Forelimb muscle (tissue), 1 donor: Measurements from ENCODE around the gene GALNT4. TPM values are rescaled to one million over a fixed set of nuclear protein-coding genes. Genes with fewer than 3 reads are reported as not detected.

ENCODE experiments used
- DNase-seq: peaks from one replicate; pipeline ENCODE4 v3.0.0-alpha.2; 2013; ENCODE audit warnings: low read depth
- polyA plus RNA-seq: library from polyadenylated mRNA; unstranded; fragments of 120-200 nt; gene quantifications from one replicate; pipeline ENCODE4 v1.2.1, GENCODE V29; 2013; ENCODE audit not compliant: insufficient read length

GALNT4 gene
- polyA plus RNA-seq, 1 donor: 2.9 TPM

DNA sequence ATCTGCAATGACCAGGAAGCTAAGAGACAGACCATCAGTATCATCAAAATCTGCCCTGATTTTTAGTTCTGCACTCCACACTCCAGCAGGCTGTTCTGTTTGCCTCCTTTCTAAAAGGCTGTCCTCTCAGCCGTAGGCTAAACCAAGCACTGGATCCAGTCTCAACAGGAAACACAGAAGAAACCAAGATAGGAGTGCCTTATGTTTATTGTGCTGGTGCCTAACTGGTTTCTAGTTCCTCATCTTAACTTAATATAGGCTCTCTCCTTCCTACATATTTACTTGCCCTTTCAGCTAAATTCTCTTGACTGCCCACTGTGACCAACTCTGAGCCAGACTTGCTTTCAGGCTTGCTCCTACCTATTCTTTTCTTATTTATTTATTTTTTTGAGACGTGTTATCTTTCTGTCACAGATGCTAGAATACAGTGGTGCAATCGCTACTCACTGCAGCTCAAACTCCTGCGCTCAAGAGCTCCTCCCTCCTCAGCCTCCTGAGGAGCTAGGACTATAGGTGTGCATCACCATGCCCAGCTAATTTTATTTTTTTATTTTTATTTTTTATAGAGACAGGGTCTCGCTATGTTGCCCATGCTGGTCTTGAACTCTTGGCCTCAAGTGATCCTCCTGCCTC, 30.8 kb downstream of the GALNT4 start:
- DNase-seq: no peak

DNA sequence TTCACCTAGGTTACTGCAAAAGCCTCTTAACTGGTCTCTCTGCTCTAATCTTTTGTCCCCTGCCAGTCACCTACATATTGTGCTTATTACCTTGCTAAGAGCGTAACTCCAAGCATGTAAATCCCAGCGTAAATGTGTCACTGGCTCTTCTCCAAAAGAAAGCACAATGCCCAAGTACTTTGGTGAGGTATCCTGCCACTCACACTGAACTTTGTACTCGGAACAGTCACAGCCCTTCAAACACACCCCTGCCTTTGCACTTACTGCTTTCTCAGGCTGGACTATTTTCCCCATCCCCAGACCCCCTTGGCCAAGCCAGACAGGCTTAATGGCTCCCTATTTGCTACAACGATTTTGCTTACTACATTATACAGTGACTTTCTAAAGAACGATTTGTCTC, 31.7 kb downstream of the GALNT4 start:
- no peak for DNase-seq

DNA sequence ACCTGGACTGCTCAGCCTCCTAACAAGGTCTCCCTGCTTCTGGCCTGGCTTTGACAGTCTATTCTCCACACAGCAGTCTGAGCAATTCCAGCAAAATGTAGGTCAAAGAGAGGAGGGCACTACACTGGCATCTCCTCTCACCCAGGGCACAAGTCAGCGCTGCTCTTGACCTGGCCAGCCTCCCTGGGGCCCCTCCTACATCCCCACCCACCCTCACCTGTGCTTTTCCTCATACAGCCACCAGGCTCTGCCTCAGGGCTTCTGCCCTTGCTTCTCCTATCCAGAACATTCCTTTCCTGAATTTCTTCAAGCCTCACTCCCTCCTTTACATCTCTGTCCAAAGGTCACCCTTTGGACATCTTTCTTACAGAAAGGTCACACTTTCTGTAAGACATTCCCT, 33.7 kb downstream of the GALNT4 start:
- DNase-seq: no peak

DNA sequence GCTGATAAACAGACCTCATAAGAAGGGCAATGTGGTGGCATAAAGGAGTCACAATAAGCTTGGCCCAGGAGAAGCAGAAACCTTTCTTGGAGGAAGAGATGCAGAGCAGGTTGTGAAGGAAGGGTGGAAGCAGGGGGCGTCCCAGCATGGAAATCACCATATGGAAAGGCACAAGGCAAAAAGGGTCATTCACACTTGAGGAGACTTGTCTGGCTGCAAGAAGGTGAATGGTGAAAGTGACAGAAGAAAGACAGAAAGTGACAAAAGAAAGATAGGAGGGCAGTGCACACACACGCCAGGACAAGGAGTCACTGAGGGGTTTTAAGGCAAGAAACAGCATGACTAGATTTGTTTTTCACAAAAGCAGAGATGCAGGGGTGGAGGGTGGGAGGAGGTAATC, 38.3 kb downstream of the GALNT4 start:
- no peak for DNase-seq

DNA sequence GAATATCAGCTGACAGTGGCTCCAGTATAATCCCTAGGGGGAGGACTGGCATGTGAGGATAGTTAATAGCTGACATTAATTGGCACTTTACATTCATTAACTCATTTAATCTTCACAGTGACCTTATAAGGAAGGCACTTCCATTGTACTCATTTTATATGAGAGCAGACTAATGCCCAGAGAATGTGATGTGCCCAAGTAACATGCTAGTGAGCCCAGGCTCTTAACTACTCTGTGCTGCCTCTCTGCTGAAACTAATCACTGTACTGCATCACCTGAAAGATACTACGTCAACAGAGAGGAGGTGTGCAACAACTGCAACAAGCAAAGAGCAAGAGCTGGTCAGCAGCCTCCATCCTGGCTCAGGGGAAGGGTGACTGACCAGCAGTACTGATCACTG, 40.1 kb downstream of the GALNT4 start:
- no peak for DNase-seq

DNA sequence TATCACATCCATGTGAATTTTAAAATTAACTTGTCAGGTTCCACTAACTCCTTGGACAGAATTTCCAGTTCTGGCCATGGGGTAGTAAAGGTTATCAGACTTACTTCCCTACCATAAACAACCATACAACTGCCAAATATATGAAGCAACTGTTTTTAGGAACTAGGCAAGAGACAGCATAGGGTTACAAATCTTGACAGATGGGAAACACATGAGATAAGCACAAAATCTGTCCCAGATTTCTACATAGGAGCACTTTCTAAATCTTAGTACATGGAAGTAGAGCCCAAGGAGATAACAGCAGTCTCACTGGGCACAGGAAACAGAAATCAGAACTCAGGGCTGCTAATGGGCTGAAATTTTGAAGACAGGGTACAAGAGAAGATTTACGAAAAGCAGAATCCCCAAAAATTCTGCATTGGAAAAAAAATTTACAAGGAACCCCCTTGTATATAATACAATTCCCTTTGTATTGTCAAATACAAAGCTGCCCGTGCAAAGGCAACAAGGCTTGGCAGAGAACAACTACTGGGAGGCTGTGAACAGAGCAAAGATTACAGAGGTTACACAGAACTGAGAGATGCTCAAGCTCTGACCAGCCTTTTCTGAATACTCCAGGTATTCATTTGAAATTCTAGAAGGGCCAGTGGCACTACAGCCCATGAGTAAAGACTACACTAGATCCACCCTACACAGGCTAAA, 43.2 kb downstream of the GALNT4 start:
- no peak for DNase-seq

DNA sequence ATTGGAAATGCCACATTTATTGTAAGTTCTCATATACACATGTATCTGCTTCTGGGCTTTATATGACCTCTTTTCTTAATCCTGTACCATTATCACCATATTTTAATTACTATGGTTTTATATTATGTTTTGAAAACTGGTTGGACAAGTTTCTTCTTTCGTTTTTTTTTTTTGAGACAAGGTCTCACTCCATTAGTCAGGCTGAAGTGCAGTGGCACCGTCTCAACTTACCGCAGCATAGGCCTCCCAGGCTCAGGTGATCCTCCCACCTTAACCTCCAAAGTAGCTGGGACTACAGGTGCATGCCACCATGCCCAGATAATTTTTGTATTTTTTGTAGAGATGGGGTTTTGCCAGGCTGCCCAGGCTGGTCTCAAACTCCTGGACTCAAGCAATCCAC, 44.6 kb downstream of the GALNT4 start:
- no peak for DNase-seq

DNA sequence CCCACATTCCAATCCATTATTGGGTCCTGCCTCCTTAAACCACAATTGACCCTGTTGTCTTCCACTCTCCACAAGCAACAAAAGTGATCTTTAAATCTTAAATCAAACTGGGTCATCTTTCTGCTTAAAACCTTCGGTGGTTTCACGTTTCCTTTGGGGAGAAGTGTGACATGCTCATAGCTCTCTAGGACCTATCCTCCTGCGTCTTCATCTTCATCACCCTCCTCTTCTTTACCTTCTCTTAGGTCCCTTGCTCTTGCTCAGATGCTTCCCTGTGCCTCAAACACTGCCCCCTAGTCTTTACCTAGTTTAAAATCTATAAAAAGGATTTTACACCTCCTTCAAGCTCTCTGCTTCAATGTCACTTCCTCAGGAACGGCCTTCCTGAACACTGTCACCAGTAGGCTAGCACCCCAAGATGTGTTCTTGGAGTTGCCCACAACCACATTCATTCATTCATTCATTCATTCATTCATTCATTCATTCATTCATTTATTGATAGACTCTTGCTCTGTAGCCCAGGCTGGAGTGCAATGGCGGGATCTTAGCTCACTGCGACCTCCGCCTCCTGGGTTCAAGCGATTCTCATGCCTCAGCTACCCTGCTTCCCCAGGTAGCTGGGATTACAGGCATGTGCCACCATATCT, 46.8 kb downstream of the GALNT4 start:
- no peak for DNase-seq

DNA sequence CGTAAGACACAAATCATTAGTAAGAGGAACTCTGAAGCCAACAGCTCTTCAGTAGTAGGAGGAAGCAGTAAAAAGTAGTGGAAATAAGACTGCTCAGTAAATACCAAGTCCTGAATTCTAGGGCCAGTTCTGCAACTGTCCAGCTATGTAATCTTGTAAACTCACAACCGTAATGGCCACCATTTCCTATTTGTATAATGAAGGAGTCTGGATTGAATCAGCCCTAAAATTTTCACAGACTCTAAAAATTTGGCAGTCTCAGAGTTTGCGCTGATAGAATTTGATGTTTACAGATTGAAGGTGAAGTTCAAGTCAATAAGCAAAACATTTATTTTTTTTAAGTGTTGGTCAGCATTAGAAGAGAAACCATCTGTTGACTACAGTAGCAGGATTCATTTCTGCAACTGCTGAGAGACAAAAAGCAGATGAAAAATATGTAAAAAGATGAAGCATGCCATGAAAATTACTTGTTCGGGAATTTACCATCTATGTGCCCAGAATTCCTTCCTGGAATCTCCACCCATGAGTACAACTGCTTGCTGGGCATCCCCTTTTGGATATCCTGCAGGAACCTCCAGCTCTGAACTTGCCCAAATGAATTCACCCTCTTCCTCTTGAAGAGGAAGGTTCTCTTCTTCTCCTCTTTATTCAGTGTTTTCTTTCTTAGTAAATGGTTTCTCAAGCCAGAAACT, 47.5 kb downstream of the GALNT4 start:
- no peak for DNase-seq

DNA sequence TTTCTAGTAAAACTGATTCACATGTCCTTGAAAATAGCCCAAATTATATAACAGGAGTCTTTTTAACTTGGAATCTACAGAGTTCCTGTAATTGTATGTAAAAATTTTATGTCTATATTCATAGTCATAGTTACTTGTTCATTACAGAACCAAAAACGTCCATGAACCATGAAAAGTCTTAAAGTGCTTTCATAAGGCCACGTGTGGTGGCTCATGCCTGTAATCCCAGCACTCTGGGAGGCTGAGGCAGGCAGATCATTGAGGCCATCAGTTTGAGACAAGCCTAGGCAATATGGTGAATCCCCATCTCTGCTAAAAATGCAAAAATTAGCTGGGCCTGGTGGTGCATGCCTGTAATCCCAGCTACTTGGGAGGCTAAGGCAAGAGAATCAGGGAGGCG, 48.4 kb downstream of the GALNT4 start:
- no peak for DNase-seq

DNA sequence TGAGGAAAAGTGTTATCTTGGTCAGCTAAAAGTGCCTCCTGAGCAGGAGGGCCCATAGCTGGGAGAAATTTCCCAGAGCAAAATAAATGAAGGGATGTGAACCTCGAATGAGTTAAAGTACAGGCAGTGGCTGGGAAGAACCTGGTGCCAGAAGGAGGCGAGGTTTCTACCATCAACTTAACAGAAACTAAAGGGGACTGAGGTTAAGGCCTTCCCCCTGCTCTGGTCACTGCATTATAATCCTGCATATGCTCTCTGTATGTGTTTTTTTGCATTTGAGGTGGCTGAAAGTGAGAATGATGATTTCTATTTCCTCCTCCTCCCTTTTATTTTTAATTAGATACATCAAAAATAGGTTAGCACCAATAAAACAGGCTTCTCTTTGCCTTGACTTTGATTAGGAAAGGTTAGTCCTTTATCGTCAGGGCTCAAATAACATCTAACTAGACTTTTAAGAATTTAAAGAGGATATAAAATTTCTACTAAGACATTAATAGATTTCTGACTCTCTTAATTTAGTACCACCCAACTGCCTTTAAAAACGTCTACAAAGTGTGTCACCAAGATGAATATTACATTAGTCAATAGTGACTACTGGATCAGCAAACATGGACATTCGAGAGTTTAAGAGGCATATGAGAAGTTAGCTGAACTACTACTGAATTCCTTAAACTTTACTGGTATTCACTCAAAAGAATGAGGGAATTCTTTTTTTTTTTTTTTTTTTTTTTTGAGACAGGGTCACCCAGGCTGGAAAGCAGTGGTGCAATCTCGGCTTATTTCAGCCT, 49.2 kb downstream of the GALNT4 start:
- DNase-seq: no peak

DNA sequence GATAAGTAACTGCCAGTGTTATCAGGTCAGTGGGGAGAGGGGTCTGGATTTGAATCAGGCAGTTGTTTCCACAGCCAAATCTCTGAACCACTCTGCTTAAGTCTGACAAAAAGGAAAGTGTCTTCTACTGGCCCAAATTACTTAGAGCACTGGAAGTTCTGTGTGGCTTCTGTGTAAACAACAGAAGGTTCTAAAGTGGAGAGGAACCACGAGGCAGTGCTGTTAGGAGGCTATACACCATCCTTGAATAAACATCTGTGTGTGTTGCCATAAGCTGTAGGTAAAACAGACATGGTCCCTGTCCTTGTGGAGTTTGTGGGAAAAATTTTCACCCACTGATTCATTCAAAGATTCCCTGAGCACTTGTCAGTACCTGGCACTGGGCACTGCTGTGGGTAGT, 50.0 kb downstream of the GALNT4 start:
- no peak for DNase-seq

Other genes with a start within 250 kb of the GALNT4 start
- gene DUSP6, start 172.3 kb downstream of the GALNT4 start, polyA plus RNA-seq: 51.6 TPM
- 8.5 TPM for gene POC1B, start 1.3 kb upstream of the GALNT4 start, polyA plus RNA-seq
- 90.5 TPM for gene ATP2B1, start 184.0 kb upstream of the GALNT4 start, polyA plus RNA-seq